Kidney (tissue), 14 donors: ENCODE measurements around the gene TMEM183A. TPM values are rescaled to one million over a fixed set of nuclear protein-coding genes. Genes with fewer than 3 reads are reported as not detected.

Source experiments
- DNase-seq, 5 donors: peaks; one replicate each; pipeline ENCODE4 v3.0.0-alpha.2; 2013 to 2020
- FAIRE-seq: peaks from 2 replicates; lab custom pipeline; 2012; peaks lifted over from hg19 to GRCh38; lab: Jason Lieb, UNC
- H3K27ac ChIP-seq, 2 donors: one replicate each; pipeline ENCODE4 v1.7.0; 2013; ENCODE audit warnings: low read depth in 2 of 2, low read length in 2 of 2, inconsistent platforms in 1 of 2
- H3K27me3 ChIP-seq: one replicate; pipeline ENCODE4 v1.7.1; 2013; ENCODE audit warnings: low read length, inconsistent platforms; ENCODE audit not compliant: control insufficient read depth, insufficient read depth
- H3K36me3 ChIP-seq, 3 donors: one replicate each; pipeline versions ENCODE4 v1.7.0 to v1.7.1; 2013; ENCODE audit warnings: low read length in 3 of 3, control low read depth in 1 of 3, inconsistent platforms in 1 of 3; ENCODE audit not compliant: insufficient read depth in 3 of 3, control insufficient read depth in 2 of 3
- H3K4me1 ChIP-seq, 3 donors: one replicate each; pipeline versions ENCODE4 v1.7.0 to v1.7.1; 2013; ENCODE audit warnings: low read length in 3 of 3, inconsistent platforms in 1 of 3, low read depth in 1 of 3; ENCODE audit not compliant: control insufficient read depth in 2 of 3, insufficient read depth in 2 of 3
- H3K4me3 ChIP-seq, 3 donors: one replicate each; pipeline versions ENCODE4 v1.7.0 to v1.8.1; 2013; ENCODE audit warnings: low read length in 3 of 3, control low read depth in 1 of 3, inconsistent platforms in 1 of 3
- H3K9ac ChIP-seq, 3 donors: one replicate each; pipeline versions ENCODE4 v1.7.0 to v1.7.1; 2013; ENCODE audit warnings: low read length in 3 of 3, control low read depth in 1 of 3, inconsistent platforms in 1 of 3
- H3K9me3 ChIP-seq, 3 donors: one replicate each; pipeline versions ENCODE4 v1.7.0 to v1.7.1; 2013; ENCODE audit warnings: low read length in 3 of 3, control low read depth in 1 of 3, inconsistent platforms in 1 of 3; ENCODE audit not compliant: control insufficient read depth in 2 of 3, insufficient read depth in 1 of 3
- intact Hi-C: fragments of 100-400 bp; cut with DNase I; formaldehyde crosslinking; loops from one replicate; pipeline ENCODE4 v1.11.1; 2022
- polyA plus RNA-seq: library from polyadenylated mRNA; stranded (reverse); fragments of 350-450 nt; fragmentation: Illumina TruSeq; extraction: RNeasy Lipid Tissue Mini Kit (QIAGEN cat#74804); gene quantifications from one replicate; pipeline ENCODE4 v1.2.3, GENCODE V29; 2014; ENCODE audit warnings: low read depth, low replicate concordance; ENCODE audit not compliant: insufficient read depth
- total RNA-seq: library from RNA; stranded (reverse); fragmentation: NEBNext Ultra II Directional; extraction: Animal tissue kit (Norgen Biotek cat#: 25700); gene quantifications from one replicate; pipeline ENCODE4 v1.2.1, GENCODE V29; 2021
- TF ChIP-seq, protein P1 (sequence below): IDR thresholded peaks from 3 replicates; pipeline ENCODE4 v1.5.1; 2012; ENCODE audit warnings: mild to moderate bottlenecking, moderate library complexity, borderline replicate concordance; ENCODE audit not compliant: insufficient read depth; ENCODE audit errors: extremely low read depth
- donor health status: control.
- donor health status: control.
- donor health status: control.
- donor health status: control.
- donor health status: control.
- donor health status: DM: yes; HTN: yes; CAD: no.
- donor health status: Normal renal cell carcinoma (clear cell type).

The TMEM183A gene
- total and polyA plus RNA-seq, 2 donors from 2014 or later = 47.5 to 47.9 TPM

DNA sequence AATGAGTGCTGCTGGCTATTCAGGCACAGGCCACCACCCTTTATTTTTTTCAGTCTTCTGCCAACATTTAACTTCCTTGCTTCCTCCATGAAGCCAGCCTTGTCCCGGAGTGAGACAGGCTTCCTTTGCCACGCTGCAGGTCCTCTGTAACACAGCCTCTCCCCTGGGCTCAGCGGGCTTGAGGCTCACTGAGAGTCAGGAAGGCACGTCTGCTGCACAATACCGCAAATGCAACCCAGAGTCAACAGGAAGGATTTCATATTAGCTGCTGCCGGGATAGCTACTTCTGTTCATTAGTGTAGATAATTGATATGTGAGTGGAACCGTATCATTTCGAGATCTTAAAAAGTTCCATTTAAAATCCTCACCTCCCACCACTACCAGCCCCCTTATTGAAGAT is 56.1 kb downstream of the TMEM183A start:
- no peaks in the 10 kb centered on the region for H3K27me3 ChIP-seq
- peaks cover 0 to 8% (median under 1%) of the 10 kb centered on the region in 3 donors for H3K4me1 ChIP-seq
- intact Hi-C loops = no loop called here
- DNase-seq (no peak), FAIRE-seq (no peak)
- no peak overlapping the region for H3K9ac ChIP-seq
- no peaks in the 10 kb centered on the region for H3K36me3 ChIP-seq
- H3K27ac ChIP-seq = no peak overlapping the region
- no peak overlapping the region for H3K4me3 ChIP-seq
- TF ChIP-seq, protein P1, sequence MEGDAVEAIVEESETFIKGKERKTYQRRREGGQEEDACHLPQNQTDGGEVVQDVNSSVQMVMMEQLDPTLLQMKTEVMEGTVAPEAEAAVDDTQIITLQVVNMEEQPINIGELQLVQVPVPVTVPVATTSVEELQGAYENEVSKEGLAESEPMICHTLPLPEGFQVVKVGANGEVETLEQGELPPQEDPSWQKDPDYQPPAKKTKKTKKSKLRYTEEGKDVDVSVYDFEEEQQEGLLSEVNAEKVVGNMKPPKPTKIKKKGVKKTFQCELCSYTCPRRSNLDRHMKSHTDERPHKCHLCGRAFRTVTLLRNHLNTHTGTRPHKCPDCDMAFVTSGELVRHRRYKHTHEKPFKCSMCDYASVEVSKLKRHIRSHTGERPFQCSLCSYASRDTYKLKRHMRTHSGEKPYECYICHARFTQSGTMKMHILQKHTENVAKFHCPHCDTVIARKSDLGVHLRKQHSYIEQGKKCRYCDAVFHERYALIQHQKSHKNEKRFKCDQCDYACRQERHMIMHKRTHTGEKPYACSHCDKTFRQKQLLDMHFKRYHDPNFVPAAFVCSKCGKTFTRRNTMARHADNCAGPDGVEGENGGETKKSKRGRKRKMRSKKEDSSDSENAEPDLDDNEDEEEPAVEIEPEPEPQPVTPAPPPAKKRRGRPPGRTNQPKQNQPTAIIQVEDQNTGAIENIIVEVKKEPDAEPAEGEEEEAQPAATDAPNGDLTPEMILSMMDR = no peak
- H3K9me3 ChIP-seq = no peaks in the 10 kb centered on the region

DNA sequence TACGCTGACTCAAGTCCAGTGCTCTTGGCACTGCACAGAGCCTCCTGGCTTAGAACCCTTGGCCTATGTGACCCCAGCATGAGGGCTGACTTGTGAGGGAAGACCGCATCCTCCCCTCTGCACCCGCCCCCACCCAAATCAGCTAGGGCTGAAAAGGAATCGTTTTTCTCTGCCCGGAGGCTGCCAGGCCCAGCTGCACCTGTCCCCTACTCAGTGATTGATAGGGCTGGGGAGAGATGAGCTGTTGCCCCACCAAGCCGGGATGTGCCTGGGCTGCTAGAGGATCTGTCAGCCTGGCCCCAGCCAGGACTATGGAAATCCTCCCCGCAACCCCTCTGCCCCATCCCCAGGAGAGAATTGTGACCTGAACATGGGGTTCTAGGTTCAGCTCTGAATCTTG is 58.0 kb downstream of the TMEM183A start:
- intact Hi-C loops = no loop called here
- Histone ChIP-seq H3K9me3 (no peaks in the 10 kb centered on the region), H3K27me3 (no peaks in the 10 kb centered on the region), H3K27ac (no peak overlapping the region), H3K4me3 (no peak overlapping the region), H3K4me1 (peaks cover 0 to 13% (median 5%) of the 10 kb centered on the region in 3 donors), H3K9ac (no peak overlapping the region), H3K36me3 (no peaks in the 10 kb centered on the region)
- no peak for FAIRE-seq
- DNase-seq = peak in 2 of 5 donors; percentile 24 to 42
- TF ChIP-seq, protein P1 = no peak

DNA sequence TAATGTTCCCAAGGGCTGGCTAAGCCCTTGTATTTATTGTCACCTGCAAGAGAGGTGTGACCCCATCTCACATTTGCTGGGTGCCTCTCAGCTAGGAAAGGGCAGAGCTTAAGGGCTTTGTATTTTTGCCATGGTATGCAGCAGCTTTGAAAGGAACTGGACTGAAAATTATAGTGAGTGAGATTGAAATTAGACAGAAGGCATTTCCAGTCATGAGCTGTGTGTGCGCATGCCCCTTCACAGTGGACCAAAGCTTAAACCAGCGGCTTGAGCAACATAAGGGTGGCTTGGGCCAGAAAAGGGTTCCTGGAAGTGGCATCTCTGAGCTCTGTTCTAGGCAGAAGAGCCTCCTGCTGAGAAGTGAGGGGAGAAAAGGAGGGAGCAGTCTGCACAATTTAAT is 58.8 kb downstream of the TMEM183A start:
- Histone ChIP-seq H3K27me3 (no peaks in the 10 kb centered on the region), H3K27ac (no peak overlapping the region), H3K9me3 (no peaks in the 10 kb centered on the region), H3K9ac (no peak overlapping the region), H3K4me1 (peaks cover 0 to 13% (median 5%) of the 10 kb centered on the region in 3 donors), H3K4me3 (no peak overlapping the region), H3K36me3 (no peaks in the 10 kb centered on the region)
- intact Hi-C loops = no loop called here
- TF ChIP-seq, protein P1 = no peak
- DNase-seq = no peak
- no peak for FAIRE-seq

DNA sequence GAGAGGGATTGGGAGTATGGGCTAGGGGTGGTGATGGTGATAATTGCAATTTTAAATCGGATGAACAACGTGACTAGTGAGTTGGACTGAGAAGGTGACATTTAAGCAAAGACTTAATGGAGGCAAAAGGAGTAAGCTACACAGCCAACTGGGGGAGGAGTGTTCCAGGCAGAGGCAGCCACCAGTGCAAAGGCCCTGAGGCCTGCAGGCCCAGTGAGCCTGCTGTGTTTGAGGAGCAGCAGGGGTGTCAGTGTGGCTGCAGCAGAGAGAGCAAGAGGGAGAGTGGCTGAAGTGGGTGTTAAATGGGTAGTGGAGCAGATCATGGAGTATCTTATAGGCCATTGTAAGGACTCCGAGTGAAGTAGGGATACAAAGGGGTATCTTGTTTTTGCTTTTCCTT is 59.8 kb downstream of the TMEM183A start:
- H3K27me3 ChIP-seq = no peaks in the 10 kb centered on the region
- DNase-seq (no peak), FAIRE-seq (no peak)
- H3K4me1 ChIP-seq = peaks cover 0 to 13% (median 5%) of the 10 kb centered on the region in 3 donors
- intact Hi-C loops = no loop called here
- TF ChIP-seq, protein P1 = no peak
- no peak overlapping the region for H3K4me3 ChIP-seq
- H3K36me3 ChIP-seq = no peaks in the 10 kb centered on the region
- H3K9me3 ChIP-seq = no peaks in the 10 kb centered on the region
- H3K9ac ChIP-seq = no peak overlapping the region
- H3K27ac ChIP-seq = no peak overlapping the region
